ENCODE results near the gene PRKCE. TPM values are rescaled to one million over a fixed set of nuclear protein-coding genes. Genes with fewer than 3 reads are reported as not detected.
A peak's percentile ranks its signal among the peaks of the same experiment; 100 is the strongest.

PRKCE gene
- total and polyA plus RNA-seq, 2 donors (not counting 1 experiment from before 2014, with no cell fraction given): 23.6 to 271 TPM

GRCh38 chr2:45836740-45837139 lies 185.3 kb downstream of the PRKCE start:
- H3K4me3 Mint-ChIP-seq: peak overlapping the region; percentile 76
- no peak overlapping the region for H3K4me3 ChIP-seq (ENCODE audit: control extremely low read depth in 1 of 5, extremely low read depth in 1 of 5, insufficient read depth in 1 of 5, low read depth in 2 of 5, low read length in 4 of 5)
- no CpG with 5 or more reads among the region's 3 CpGs for WGBS (ENCODE audit: insufficient coverage)
- H3K4me1 Mint-ChIP-seq: peaks cover 84% of the 10 kb centered on the region
- ChIA-PET CTCF (interaction anchor here (1.0 to 4.7 kb wide), 9 partner anchors 11 to 225 kb away, joined by 3 to 25 read pairs (median 4); no protein-coding TSS in a partner anchor), POLR2A (no interaction called here)
- peak overlapping the region; percentile 80 for H3K27ac Mint-ChIP-seq
- TF ChIP-seq CTCF (IDR thresholded peaks at IDR 0.05) (no peak), EZH2 (IDR thresholded peaks at IDR 0.05; ENCODE audit: borderline replicate concordance, insufficient read depth, low read depth, low read length, poor library complexity, severe bottlenecking) (no peak)
- H3K27me3 Mint-ChIP-seq: no peaks in the 10 kb centered on the region
- H3K4me2 ChIP-seq (replicated peaks; ENCODE audit: low read depth, low read length, poor library complexity, severe bottlenecking): peak overlapping the region; percentile 67
- H3K36me3 ChIP-seq (replicated peaks in 1 of 2; ENCODE audit: control extremely low read depth in 1 of 2, control insufficient read depth in 1 of 2, extremely low read depth in 1 of 2, insufficient read depth in 2 of 2, low read length in 1 of 2): no peaks in the 10 kb centered on the region
- H3K9me3 Mint-ChIP-seq (ENCODE audit: insufficient read depth): no peaks in the 10 kb centered on the region
- no peak overlapping the region for H2AFZ ChIP-seq (ENCODE audit: insufficient read depth, low read depth, low read length, poor library complexity, severe bottlenecking)
- DNase-seq: peak; percentile 75
- peak overlapping the region; percentile 43 to 46 for H3K27ac ChIP-seq (ENCODE audit: low read length in 2 of 2)
- intact Hi-C loops (cut with micrococcal nuclease): loop anchor here (2.0 to 5.0 kb wide), 2 partner anchors 54 to 104 kb away; no protein-coding TSS in a partner anchor
- H4K20me1 ChIP-seq (ENCODE audit: control insufficient read depth, insufficient read depth, low read length, poor library complexity, severe bottlenecking): peaks cover 45% of the 10 kb centered on the region
- H3K9me3 ChIP-seq (ENCODE audit: control extremely low read depth in 1 of 3, control insufficient read depth in 2 of 3, insufficient read depth in 1 of 3, low read length in 2 of 3): no peaks in the 10 kb centered on the region
- ATAC-seq (ENCODE audit: low read depth): peak; percentile 78
- H3K79me2 ChIP-seq (ENCODE audit: control insufficient read depth, insufficient read depth, low read length): peaks cover 60% of the 10 kb centered on the region
- no peaks in the 10 kb centered on the region for H3K27me3 ChIP-seq (replicated peaks in 1 of 4; ENCODE audit: control extremely low read depth in 1 of 4, control insufficient read depth in 3 of 4, insufficient read depth in 4 of 4, low read length in 3 of 4)
- H3K9ac ChIP-seq (ENCODE audit: low read length): peak overlapping the region; percentile 22
- peaks cover 75 to 85% of the 10 kb centered on the region in 2 donors for H3K4me1 ChIP-seq (ENCODE audit: control insufficient read depth in 2 of 2, insufficient read depth in 2 of 2, low read length in 2 of 2)

- Mint-ChIP-seq H3K27me3 (no peaks in the 10 kb centered on the region), H3K9me3 (ENCODE audit: insufficient read depth) (no peaks in the 10 kb centered on the region), H3K27ac (peak overlapping the region; percentile 44), H3K4me3 (peak overlapping the region; percentile 30), H3K4me1 (peaks cover 92% of the 10 kb centered on the region)
- no peaks in the 10 kb centered on the region for H3K27me3 ChIP-seq (replicated peaks in 1 of 4; ENCODE audit: control extremely low read depth in 1 of 4, control insufficient read depth in 3 of 4, insufficient read depth in 4 of 4, low read length in 3 of 4)
- H3K36me3 ChIP-seq (replicated peaks in 1 of 2; ENCODE audit: control extremely low read depth in 1 of 2, control insufficient read depth in 1 of 2, extremely low read depth in 1 of 2, insufficient read depth in 2 of 2, low read length in 1 of 2): no peaks in the 10 kb centered on the region
- DNase-seq (no peak), ATAC-seq (ENCODE audit: low read depth) (no peak)
- peaks cover 62% of the 10 kb centered on the region for H3K79me2 ChIP-seq (ENCODE audit: control insufficient read depth, insufficient read depth, low read length)
- H3K4me1 ChIP-seq (ENCODE audit: control insufficient read depth in 2 of 2, insufficient read depth in 2 of 2, low read length in 2 of 2): peaks cover 86 to 96% of the 10 kb centered on the region in 2 donors
- no peaks in the 10 kb centered on the region for H3K9me3 ChIP-seq (ENCODE audit: control extremely low read depth in 1 of 3, control insufficient read depth in 2 of 3, insufficient read depth in 1 of 3, low read length in 2 of 3)
- 94% methylated on average over 2 of the region's 7 CpGs for whole genome bisulfite sequencing (ENCODE audit: insufficient coverage)
- H3K9ac ChIP-seq (ENCODE audit: low read length): no peak overlapping the region
- peak overlapping the region; percentile 67 for H3K4me2 ChIP-seq (replicated peaks; ENCODE audit: low read depth, low read length, poor library complexity, severe bottlenecking)
- H2AFZ ChIP-seq (ENCODE audit: insufficient read depth, low read depth, low read length, poor library complexity, severe bottlenecking): no peak overlapping the region
- intact Hi-C loops (cut with micrococcal nuclease): loop anchor here (2.0 to 5.0 kb wide), 2 partner anchors 53 to 106 kb away; no protein-coding TSS in a partner anchor
- peak overlapping the region in 1 of 2 donors; percentile 20 for H3K27ac ChIP-seq (ENCODE audit: low read length in 2 of 2)
- no peak for TF ChIP-seq CTCF (IDR thresholded peaks at IDR 0.05)
- TF ChIP-seq EZH2 (IDR thresholded peaks at IDR 0.05; ENCODE audit: borderline replicate concordance, insufficient read depth, low read depth, low read length, poor library complexity, severe bottlenecking): no peak
- H3K4me3 ChIP-seq (ENCODE audit: control extremely low read depth in 1 of 5, extremely low read depth in 1 of 5, insufficient read depth in 1 of 5, low read depth in 2 of 5, low read length in 4 of 5): no peak overlapping the region
- peaks cover 54% of the 10 kb centered on the region for H4K20me1 ChIP-seq (ENCODE audit: control insufficient read depth, insufficient read depth, low read length, poor library complexity, severe bottlenecking)
- CTCF ChIA-PET: interaction anchor here (2.6 kb wide), 1 partner anchor 188 kb away, joined by 13 read pairs; no protein-coding TSS in a partner anchor
- POLR2A ChIA-PET: no interaction called here
Observed at GRCh38 chr2:45837812-45838341, 186.4 kb downstream of the PRKCE start.
